ENCODE results near the gene ZNF683.

DNA sequence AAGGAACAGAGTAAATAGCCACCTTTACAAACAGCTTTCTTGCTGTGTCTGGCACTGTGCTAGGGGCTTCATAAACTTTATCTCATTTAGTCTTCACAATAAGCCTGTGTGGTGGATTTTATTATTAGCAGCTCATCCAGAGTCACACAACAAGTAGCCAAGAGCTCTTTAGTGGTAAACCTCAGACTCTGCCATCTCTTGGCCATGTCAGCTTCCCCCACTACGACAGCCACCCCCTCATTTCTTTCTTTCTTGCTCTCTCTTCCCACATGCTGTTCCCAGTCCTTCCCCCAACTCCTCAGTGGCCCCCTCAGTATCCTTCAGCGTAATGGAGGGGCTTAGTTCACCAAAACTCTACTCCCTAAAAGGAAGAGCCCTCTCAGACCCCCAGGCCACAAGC lies 1.2 kb upstream of the ZNF683 start:
- no peak for TF ChIP-seq SMC3 (conservative IDR thresholded peaks at IDR 0.05; ENCODE audit: poor library complexity)
- no peak for TF ChIP-seq CTCF (IDR thresholded peaks at IDR 0.05; ENCODE audit: poor library complexity, severe bottlenecking)

Measured in neural cell (in vitro differentiated cells).